ENCODE data around the gene KISS1. TPM values are rescaled to one million over a fixed set of nuclear protein-coding genes. Genes with fewer than 3 reads are reported as not detected.

KISS1 gene
- total RNA-seq, 2 experiments from 2014 or later = not detected

GRCh38 chr1:204194080-204194479, 2.2 kb downstream of the KISS1 start:
- no peak for DNase-seq
- no peak overlapping the region for H3K4me3 Mint-ChIP-seq
- ChIA-PET POLR2A (no interaction called here), CTCF (no interaction called here)
- H3K9me3 Mint-ChIP-seq = peaks cover 8% of the 10 kb centered on the region
- H3K4me1 Mint-ChIP-seq = peaks cover 10% of the 10 kb centered on the region
- H3K27me3 Mint-ChIP-seq = peaks cover 26% of the 10 kb centered on the region
- no peaks in the 10 kb centered on the region for H3K36me3 Mint-ChIP-seq (ENCODE audit: low read depth)
- no peak overlapping the region for H3K27ac Mint-ChIP-seq

GRCh38 chr1:204192589-204193352, 3.5 kb downstream of the KISS1 start:
- no peak for DNase-seq
- POLR2A ChIA-PET = no interaction called here
- H3K27ac Mint-ChIP-seq = no peak overlapping the region

GRCh38 chr1:204192046-204192445, 4.2 kb downstream of the KISS1 start:
- ChIA-PET POLR2A (no interaction called here), CTCF (interaction anchor here (0.7 kb wide), 1 partner anchor 29 kb away, joined by 3 read pairs; no protein-coding TSS in a partner anchor)
- no peak overlapping the region for H3K4me3 Mint-ChIP-seq

More at GRCh38 chr1:204192589-204193352, 3.5 kb downstream of the KISS1 start:
- CTCF ChIA-PET = no interaction called here
- Mint-ChIP-seq H3K4me1 (peaks cover 15% of the 10 kb centered on the region), H3K36me3 (ENCODE audit: low read depth) (no peaks in the 10 kb centered on the region), H3K9me3 (peaks cover 8% of the 10 kb centered on the region), H3K4me3 (no peak overlapping the region), H3K27me3 (peaks cover 39% of the 10 kb centered on the region)

GRCh38 chr1:204191456-204191855, 4.8 kb downstream of the KISS1 start:
- POLR2A ChIA-PET = no interaction called here
- Mint-ChIP-seq H3K27me3 (peaks cover 51% of the 10 kb centered on the region), H3K36me3 (ENCODE audit: low read depth) (no peaks in the 10 kb centered on the region), H3K4me1 (peaks cover 15% of the 10 kb centered on the region), H3K4me3 (no peak overlapping the region), H3K9me3 (peaks cover 8% of the 10 kb centered on the region), H3K27ac (no peak overlapping the region)
- DNase-seq = no peak
- CTCF ChIA-PET = interaction anchor here (1.3 kb wide), 1 partner anchor 15 kb away, joined by 8 read pairs; no protein-coding TSS in a partner anchor

More at GRCh38 chr1:204192046-204192445, 4.2 kb downstream of the KISS1 start:
- DNase-seq = no peak
- H3K4me1 Mint-ChIP-seq = peaks cover 15% of the 10 kb centered on the region
- H3K27ac Mint-ChIP-seq = no peak overlapping the region
- no peaks in the 10 kb centered on the region for H3K36me3 Mint-ChIP-seq (ENCODE audit: low read depth)
- H3K9me3 Mint-ChIP-seq = peaks cover 8% of the 10 kb centered on the region
- peaks cover 47% of the 10 kb centered on the region for H3K27me3 Mint-ChIP-seq

- Mint-ChIP-seq H3K27ac (no peak overlapping the region), H3K4me1 (peaks cover 15% of the 10 kb centered on the region), H3K9me3 (peaks cover 6% of the 10 kb centered on the region), H3K27me3 (peaks cover 51% of the 10 kb centered on the region), H3K36me3 (ENCODE audit: low read depth) (no peaks in the 10 kb centered on the region), H3K4me3 (no peak overlapping the region)
- ChIA-PET POLR2A (no interaction called here), CTCF (interaction anchor here (1.3 kb wide), 1 partner anchor 16 kb away, joined by 8 read pairs; no protein-coding TSS in a partner anchor)
- DNase-seq = no peak
Measured at GRCh38 chr1:204190212-204191211, 5.8 kb downstream of the KISS1 start.

GRCh38 chr1:204188959-204189639, 7.2 kb downstream of the KISS1 start:
- no peak overlapping the region for H3K4me3 Mint-ChIP-seq

GRCh38 chr1:204186597-204186996, 9.7 kb downstream of the KISS1 start:
- POLR2A ChIA-PET = no interaction called here
- CTCF ChIA-PET = no interaction called here
- no peak for DNase-seq
- Mint-ChIP-seq H3K4me1 (peaks cover 12% of the 10 kb centered on the region), H3K36me3 (ENCODE audit: low read depth) (no peaks in the 10 kb centered on the region), H3K4me3 (no peak overlapping the region), H3K27ac (no peak overlapping the region), H3K9me3 (no peaks in the 10 kb centered on the region), H3K27me3 (peaks cover 46% of the 10 kb centered on the region)

More at GRCh38 chr1:204188959-204189639, 7.2 kb downstream of the KISS1 start:
- Mint-ChIP-seq H3K36me3 (ENCODE audit: low read depth) (no peaks in the 10 kb centered on the region), H3K4me1 (peaks cover 12% of the 10 kb centered on the region), H3K9me3 (no peaks in the 10 kb centered on the region), H3K27ac (no peak overlapping the region), H3K27me3 (peaks cover 50% of the 10 kb centered on the region)
- POLR2A ChIA-PET = interaction anchor here (0.6 kb wide), 1 partner anchor 146 kb away, joined by 3 read pairs; no protein-coding TSS in a partner anchor
- CTCF ChIA-PET = interaction anchor here (1.0 kb wide), 1 partner anchor 27 kb away, joined by 3 read pairs; no protein-coding TSS in a partner anchor
- DNase-seq = no peak

- DNase-seq = no peak
- Mint-ChIP-seq H3K4me1 (no peaks in the 10 kb centered on the region), H3K27ac (no peak overlapping the region), H3K27me3 (peaks cover 3% of the 10 kb centered on the region), H3K4me3 (no peak overlapping the region), H3K36me3 (ENCODE audit: low read depth) (no peaks in the 10 kb centered on the region), H3K9me3 (no peaks in the 10 kb centered on the region)
- ChIA-PET POLR2A (no interaction called here), CTCF (no interaction called here)
Measured at GRCh38 chr1:204181116-204181515, 15.2 kb downstream of the KISS1 start.

GRCh38 chr1:204180133-204180532, 16.2 kb downstream of the KISS1 start:
- DNase-seq = no peak
- H3K27ac Mint-ChIP-seq = no peak overlapping the region
- CTCF ChIA-PET = no interaction called here
- H3K4me1 Mint-ChIP-seq = no peaks in the 10 kb centered on the region
- peaks cover 3% of the 10 kb centered on the region for H3K27me3 Mint-ChIP-seq
- H3K4me3 Mint-ChIP-seq = no peak overlapping the region
- no peaks in the 10 kb centered on the region for H3K36me3 Mint-ChIP-seq (ENCODE audit: low read depth)
- no peaks in the 10 kb centered on the region for H3K9me3 Mint-ChIP-seq
- POLR2A ChIA-PET = interaction anchor here (0.6 kb wide), 1 partner anchor 408 kb away, joined by 3 read pairs; no protein-coding TSS in a partner anchor

- Mint-ChIP-seq H3K4me1 (no peaks in the 10 kb centered on the region), H3K27me3 (peaks cover 3% of the 10 kb centered on the region), H3K9me3 (peaks cover 2% of the 10 kb centered on the region), H3K4me3 (no peak overlapping the region), H3K36me3 (ENCODE audit: low read depth) (no peaks in the 10 kb centered on the region), H3K27ac (no peak overlapping the region)
- DNase-seq = no peak
- CTCF ChIA-PET = no interaction called here
- POLR2A ChIA-PET = no interaction called here
Measured at GRCh38 chr1:204178487-204179281, 17.6 kb downstream of the KISS1 start.

GRCh38 chr1:204177133-204177532, 19.2 kb downstream of the KISS1 start:
- CTCF ChIA-PET = no interaction called here
- Mint-ChIP-seq H3K27me3 (peaks cover 3% of the 10 kb centered on the region), H3K36me3 (ENCODE audit: low read depth) (no peaks in the 10 kb centered on the region), H3K4me1 (no peaks in the 10 kb centered on the region), H3K4me3 (no peak overlapping the region), H3K9me3 (peaks cover 5% of the 10 kb centered on the region), H3K27ac (no peak overlapping the region)
- no peak for DNase-seq
- POLR2A ChIA-PET = no interaction called here

GRCh38 chr1:204176049-204176448, 20.2 kb downstream of the KISS1 start:
- H3K4me1 Mint-ChIP-seq = no peaks in the 10 kb centered on the region
- CTCF ChIA-PET = no interaction called here
- no peak overlapping the region for H3K27ac Mint-ChIP-seq
- no peaks in the 10 kb centered on the region for H3K36me3 Mint-ChIP-seq (ENCODE audit: low read depth)
- peaks cover 12% of the 10 kb centered on the region for H3K9me3 Mint-ChIP-seq
- no peak for DNase-seq
- POLR2A ChIA-PET = interaction anchor here (0.7 kb wide), 1 partner anchor 61 kb away, joined by 3 read pairs; no protein-coding TSS in a partner anchor
- peaks cover 4% of the 10 kb centered on the region for H3K27me3 Mint-ChIP-seq
- H3K4me3 Mint-ChIP-seq = no peak overlapping the region

All from activated CD4-positive, alpha-beta memory T cell treated with anti-CD3 and anti-CD28 coated beads, Interleukin-2, amount 10 ng/mL, durations not matched to agents 7 days and 5 days (primary cell).